Measurements from ENCODE around the gene CORO7.

GRCh38 chr16:4370151-4370550 is 46.2 kb downstream of the CORO7 start:
- TF ChIP-seq CTCF (IDR thresholded peaks at IDR 0.05 in 4 of 5, conservative IDR thresholded peaks at IDR 0.05 in 1 of 5) (no peak), POLR2A (IDR thresholded peaks at IDR 0.05) (no peak)
